SU-DHL-6 (cell line): ENCODE data around the gene IFNGR1.

Experiments used
- H2AFZ ChIP-seq: fragments of 200-600 bp; sonication (generic); 2 replicates; pipeline ENCODE4 v1.6.1; 2014; ENCODE audit warnings: low read depth, mild to moderate bottlenecking, moderate library complexity, mixed read lengths, antibody characterized with exemption, low read length; ENCODE audit not compliant: severe bottlenecking
- H3F3A ChIP-seq: fragments of 200-600 bp; shearing (Covaris generic); 2 replicates; pipeline ENCODE4 v1.6.0; 2016; ENCODE audit warnings: antibody characterized with exemption, mild to moderate bottlenecking; ENCODE audit not compliant: insufficient read depth
- H3K27ac ChIP-seq: fragments of 200-600 bp; sonication (generic); 2 replicates; pipeline ENCODE4 v1.5.1; 2016; ENCODE audit warnings: low read depth, mild to moderate bottlenecking, low read length, moderate library complexity, mixed read lengths
- H3K27me3 ChIP-seq: fragments of 200-600 bp; sonication (generic), shearing (Covaris generic); 2 replicates; pipeline ENCODE4 v1.6.0; 2014; ENCODE audit warnings: mild to moderate bottlenecking, low read length
- H3K36me3 ChIP-seq: fragments of 200-600 bp; sonication (generic); 2 replicates; pipeline ENCODE4 v1.6.1; 2014; ENCODE audit warnings: mild to moderate bottlenecking, low read length, mixed read lengths
- H3K4me2 ChIP-seq: fragments of 300-600, 200-600 bp; shearing (Covaris generic), sonication (generic); 2 replicates; pipeline ENCODE4 v1.6.0; 2014; ENCODE audit warnings: low read length, low read depth, mild to moderate bottlenecking; ENCODE audit not compliant: poor library complexity, severe bottlenecking
- H3K4me3 ChIP-seq: fragments of 200-600 bp; sonication (generic); 2 replicates; pipeline ENCODE4 v1.5.1; 2014; ENCODE audit warnings: antibody characterized with exemption, low read length, mild to moderate bottlenecking, mixed read lengths; ENCODE audit not compliant: insufficient read depth, poor library complexity, severe bottlenecking
- H3K79me2 ChIP-seq: fragments of 200-600 bp; sonication (generic); 2 replicates; pipeline ENCODE4 v1.6.1; 2014; ENCODE audit warnings: mild to moderate bottlenecking, low read length, moderate library complexity; ENCODE audit not compliant: insufficient read depth
- H3K9ac ChIP-seq: fragments of 200-600 bp; sonication (generic); 2 replicates; pipeline ENCODE4 v1.7.0; 2014; ENCODE audit warnings: mild to moderate bottlenecking, low read length
- H3K9me2 ChIP-seq: fragments of 200-600 bp; sonication (generic); replicated peaks from 2 replicates; pipeline ENCODE4 v1.6.1; 2014; ENCODE audit warnings: low read length; ENCODE audit not compliant: insufficient read depth
- H3K9me3 ChIP-seq: fragments of 200-600 bp; sonication (generic); 2 replicates; pipeline ENCODE4 v1.6.1; 2014; ENCODE audit warnings: low read length, mixed read lengths; ENCODE audit not compliant: insufficient read depth
- H4K20me1 ChIP-seq: fragments of 200-600 bp; sonication (generic); 2 replicates; pipeline ENCODE4 v1.6.1; 2014; ENCODE audit warnings: low read depth, mild to moderate bottlenecking, antibody characterized with exemption, low read length, moderate library complexity, mixed read lengths
- CTCF ChIP-seq: fragments of 200-600 bp; sonication (generic); IDR thresholded peaks from one replicate; pipeline ENCODE4 v1.5.1; 2017; ENCODE audit warnings: antibody characterized with exemption, mild to moderate bottlenecking, low read length, moderate library complexity; ENCODE audit not compliant: insufficient read depth, poor library complexity, severe bottlenecking
- EZH2phosphoT487 ChIP-seq: fragments of 200-600 bp; sonication (generic), shearing (Covaris generic); conservative IDR thresholded peaks from 2 replicates; pipeline ENCODE4 v1.6.1; 2018; ENCODE audit warnings: mild to moderate bottlenecking, antibody characterized with exemption, low read length, moderate library complexity, mixed read lengths

The IFNGR1 gene

DNA sequence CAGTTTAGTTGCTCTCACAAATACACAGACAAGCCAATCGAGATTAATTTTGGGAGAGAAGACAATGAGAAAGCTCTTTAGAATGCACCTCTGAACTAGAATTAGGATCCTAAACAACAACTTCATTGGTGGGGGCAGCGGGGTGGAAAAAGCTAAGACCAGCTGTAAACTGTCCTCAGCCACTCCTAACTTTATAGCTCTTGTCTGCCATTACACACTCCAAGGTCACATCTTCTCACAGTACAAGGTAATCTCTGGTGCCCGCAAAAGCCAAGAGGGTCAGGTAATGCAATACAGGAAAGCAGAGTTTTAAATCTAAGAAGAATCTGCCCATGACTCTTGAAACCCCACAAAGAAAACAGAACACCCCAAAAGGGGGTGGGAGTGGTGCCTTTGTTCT lies 27.9 kb downstream of the IFNGR1 start:
- H3K4me2 ChIP-seq = no peak overlapping the region
- no peaks in the 10 kb centered on the region for H3K9me2 ChIP-seq
- peaks cover 5% of the 10 kb centered on the region; the same call in 1 of the 2 replicates for H3K36me3 ChIP-seq
- no peak overlapping the region for H3K4me3 ChIP-seq
- no peak overlapping the region for H2AFZ ChIP-seq
- peaks cover 21% of the 10 kb centered on the region; the same call in 1 of the 2 replicates for H3K9me3 ChIP-seq
- H3K27ac ChIP-seq = no peak overlapping the region
- no peak overlapping the region for H3K9ac ChIP-seq
- no peaks in the 10 kb centered on the region for H3K79me2 ChIP-seq
- TF ChIP-seq EZH2phosphoT487 = no peak
- TF ChIP-seq CTCF = no peak
- no peaks in the 10 kb centered on the region for H3K27me3 ChIP-seq
- no peaks in the 10 kb centered on the region for H3F3A ChIP-seq
- H4K20me1 ChIP-seq = no peaks in the 10 kb centered on the region

GRCh38 chr6:137190583-137191094 lies 28.5 kb downstream of the IFNGR1 start:
- Histone ChIP-seq H3K4me3 (no peak overlapping the region), H3K4me2 (no peak overlapping the region), H3K36me3 (peaks cover 5% of the 10 kb centered on the region; the same call in 1 of the 2 replicates), H3K79me2 (no peaks in the 10 kb centered on the region), H3K27me3 (no peaks in the 10 kb centered on the region), H3K9me3 (peaks cover 21% of the 10 kb centered on the region; the same call in 1 of the 2 replicates), H3F3A (no peaks in the 10 kb centered on the region), H3K27ac (no peak overlapping the region), H3K9ac (no peak overlapping the region), H3K9me2 (no peaks in the 10 kb centered on the region), H2AFZ (no peak overlapping the region), H4K20me1 (no peaks in the 10 kb centered on the region)
- TF ChIP-seq CTCF (no peak), EZH2phosphoT487 (no peak)

GRCh38 chr6:137188855-137189254 lies 30.3 kb downstream of the IFNGR1 start:
- Histone ChIP-seq H3K9ac (no peak overlapping the region), H3K79me2 (no peaks in the 10 kb centered on the region), H4K20me1 (no peaks in the 10 kb centered on the region), H3K4me2 (no peak overlapping the region), H3K27ac (no peak overlapping the region), H3F3A (no peaks in the 10 kb centered on the region), H3K27me3 (no peaks in the 10 kb centered on the region), H3K36me3 (peaks cover 5% of the 10 kb centered on the region; the same call in 1 of the 2 replicates), H3K9me2 (no peaks in the 10 kb centered on the region), H3K9me3 (peaks cover 27% of the 10 kb centered on the region; the same call in 1 of the 2 replicates), H3K4me3 (no peak overlapping the region), H2AFZ (no peak overlapping the region)
- TF ChIP-seq CTCF = no peak
- TF ChIP-seq EZH2phosphoT487 = no peak
